ENCODE data around the gene SHISAL1. TPM values are rescaled to one million over a fixed set of nuclear protein-coding genes. Genes with fewer than 3 reads are reported as not detected.

The SHISAL1 gene
- total RNA-seq, 1 experiment from 2014 or later = 2.9 TPM

GRCh38 chr22:44353041-44353440, 40.3 kb upstream of the SHISAL1 start:
- no peak overlapping the region for H4K5ac ChIP-seq (ENCODE audit: insufficient read length, low read depth, low read length)
- no peaks in the 10 kb centered on the region for H3K79me1 ChIP-seq (ENCODE audit: insufficient read depth, low read depth, low read length, poor library complexity, severe bottlenecking)
- H3K9me3 Mint-ChIP-seq = no peaks in the 10 kb centered on the region
- no peak overlapping the region for H2BK15ac ChIP-seq (ENCODE audit: low read depth, low read length)
- H3K18ac ChIP-seq (ENCODE audit: insufficient read length, low read depth, low read length) = no peak overlapping the region
- peaks cover 14% of the 10 kb centered on the region for H3K27me3 Mint-ChIP-seq (ENCODE audit: low read depth)
- peak overlapping the region in 1 of 3 experiments; percentile 65; a peak in 1 of 7 replicates for H3K27ac Mint-ChIP-seq
- TF ChIP-seq CTCF (conservative IDR thresholded peaks at IDR 0.05) = no peak
- no peak overlapping the region for H4K91ac ChIP-seq (ENCODE audit: insufficient read length, low read depth, low read length)
- H3K36me3 Mint-ChIP-seq (ENCODE audit: insufficient read depth in 1 of 3, low read depth in 3 of 3) = no peaks in the 10 kb centered on the region
- no peak overlapping the region for H3K9ac ChIP-seq (ENCODE audit: extremely low read depth, insufficient read length, low read length)
- DNase-seq = no peak
- no peak overlapping the region for H3T11ph ChIP-seq (ENCODE audit: low read length)
- H2AFZ ChIP-seq (ENCODE audit: low read length) = no peak overlapping the region
- H3K79me2 ChIP-seq (ENCODE audit: insufficient read depth, low read length) = no peaks in the 10 kb centered on the region
- H3K23me2 ChIP-seq (ENCODE audit: insufficient read length, low read depth, low read length, poor library complexity, severe bottlenecking) = peaks cover 2% of the 10 kb centered on the region
- H2BK12ac ChIP-seq (ENCODE audit: insufficient read length, low read depth, low read length) = no peak overlapping the region
- H3K56ac ChIP-seq (ENCODE audit: insufficient read length, low read depth, low read length) = no peak overlapping the region
- H4K20me1 ChIP-seq (ENCODE audit: control insufficient read depth, insufficient read depth, insufficient read length) = no peaks in the 10 kb centered on the region
- no peak overlapping the region for H2BK120ac ChIP-seq (ENCODE audit: low read depth, low read length, poor library complexity, severe bottlenecking)
- H3K4ac ChIP-seq (ENCODE audit: low read depth, low read length) = no peak overlapping the region
- H2BK20ac ChIP-seq (ENCODE audit: low read depth, low read length, poor library complexity, severe bottlenecking) = no peak overlapping the region
- H3K4me3 Mint-ChIP-seq = no peak overlapping the region
- no peak overlapping the region for H2BK5ac ChIP-seq (ENCODE audit: insufficient read length, low read length)
- peaks cover 19 to 57% of the 10 kb centered on the region in 2 experiments for H3K4me1 Mint-ChIP-seq
- H2AK5ac ChIP-seq (ENCODE audit: insufficient read length, low read length) = no peak overlapping the region
- H3K4me2 ChIP-seq (ENCODE audit: insufficient read depth, insufficient read length, low read length) = no peak overlapping the region
- peaks cover 4% of the 10 kb centered on the region; the same call in 1 of the 2 replicates for H3K4me1 ChIP-seq (ENCODE audit: insufficient read depth, low read length)
- no peak overlapping the region for H4K8ac ChIP-seq (replicated peaks; ENCODE audit: insufficient read length, low read depth, low read length)
- H3K27me3 ChIP-seq (ENCODE audit: insufficient read depth, low read length) = no peaks in the 10 kb centered on the region; the same call in 1 of the 2 replicates
- H3K14ac ChIP-seq (ENCODE audit: insufficient read depth, low read length) = no peak overlapping the region
- H3K27ac ChIP-seq (ENCODE audit: insufficient read length, low read depth, low read length) = no peak overlapping the region
- no peak overlapping the region for H3K23ac ChIP-seq (ENCODE audit: insufficient read length, low read depth, low read length)
- H3K9me3 ChIP-seq (ENCODE audit: control insufficient read depth, low read depth, low read length) = no peaks in the 10 kb centered on the region
- no CpG with 5 or more reads among the region's 13 CpGs for WGBS (ENCODE audit: extremely low coverage, insufficient read length, low lambda C conversion rate)
